K562 (cell line): ENCODE data around the gene EIF3J. TPM values are rescaled to one million over a fixed set of nuclear protein-coding genes. Genes with fewer than 3 reads are reported as not detected.

Source experiments
- CBFA2T3 ChIP-seq: fragments of 450-650 bp; IDR thresholded peaks from 2 replicates; pipeline ENCODE4 v1.6.1; 2017
- E2F3 ChIP-seq: fragments of 250-450 bp; sonication (Bioruptor Pico); IDR thresholded peaks from 2 replicates; pipeline ENCODE4 v1.4.0; 2020; ENCODE audit warnings: mild to moderate bottlenecking
- HDAC2 ChIP-seq: fragments of 450-650 bp; IDR thresholded peaks from 2 replicates; pipeline ENCODE4 v1.6.1; 2016; ENCODE audit warnings: mild to moderate bottlenecking
- ILF3 ChIP-seq: fragments of 450-650 bp; IDR thresholded peaks from 2 replicates; pipeline ENCODE4 v1.6.1; 2018; ENCODE audit warnings: antibody characterized with exemption, mild to moderate bottlenecking, moderate library complexity, borderline replicate concordance
- IRF9 ChIP-seq: fragments of 450-650 bp; IDR thresholded peaks from 2 replicates; pipeline ENCODE4 v1.6.1; 2016; ENCODE audit warnings: missing biosample characterization, missing genetic modification characterization
- MCM3 ChIP-seq: fragments of 450-650 bp; IDR thresholded peaks from 2 replicates; pipeline ENCODE4 v1.6.1; 2016
- MXD1 ChIP-seq: fragments of 250-450 bp; sonication (Bioruptor Pico); IDR thresholded peaks from 2 replicates; pipeline ENCODE4 v1.8.0; 2021; ENCODE audit warnings: borderline replicate concordance, mild to moderate bottlenecking, moderate library complexity; ENCODE audit not compliant: poor library complexity, severe bottlenecking
- NFXL1 ChIP-seq: fragments of 450-650 bp; formaldehyde crosslinking; IDR thresholded peaks from 2 replicates; pipeline ENCODE4 v1.4.0; 2021; ENCODE audit warnings: mild to moderate bottlenecking
- PML ChIP-seq: IDR thresholded peaks from 2 replicates; pipeline ENCODE4 v1.6.1; 2012; ENCODE audit warnings: low read length, inconsistent platforms
- POLR2A ChIP-seq: fragments of 450-650 bp; conservative IDR thresholded peaks from 2 replicates; pipeline ENCODE4 v1.6.1; 2016
- POLR2AphosphoS2 ChIP-seq: IDR thresholded peaks from 2 replicates; pipeline ENCODE4 v1.6.1; 2012; ENCODE audit warnings: low read length, improper control_type of control experiment
- SAFB2 ChIP-seq: fragments of 200-400 bp; formaldehyde crosslinking; IDR thresholded peaks from 2 replicates; pipeline ENCODE4 v1.6.1; 2018; ENCODE audit warnings: borderline replicate concordance, low read length, low read depth, moderate library complexity; ENCODE audit not compliant: severe bottlenecking
- SOX6 ChIP-seq: fragments of 450-650 bp; IDR thresholded peaks from 2 replicates; pipeline ENCODE4 v1.6.1; 2014; ENCODE audit warnings: mild to moderate bottlenecking
- SREBF1 ChIP-seq: fragments of 150-350 bp; IDR thresholded peaks from 2 replicates; pipeline ENCODE4 v1.6.1; 2014; ENCODE audit warnings: antibody characterized with exemption, low read depth, low read length, borderline replicate concordance
- SUPT5H ChIP-seq: fragments of 450-650 bp; IDR thresholded peaks from 2 replicates; pipeline ENCODE4 v1.6.1; 2016
- TBL1XR1 ChIP-seq, 2 experiments: IDR thresholded peaks; 2 replicates each; pipeline ENCODE4 v1.6.1; 2012; ENCODE audit warnings: improper control_type of control experiment in 2 of 2, low read length in 2 of 2, mild to moderate bottlenecking in 1 of 2
- TRIM25 ChIP-seq: fragments of 450-650 bp; IDR thresholded peaks from 2 replicates; pipeline ENCODE4 v1.7.0; 2016; ENCODE audit warnings: borderline replicate concordance
- TRIM28 ChIP-seq: fragments of 450-650 bp; IDR thresholded peaks from 2 replicates; pipeline ENCODE4 v1.6.1; 2017
- ZFX ChIP-seq: sonication (generic); formaldehyde crosslinking; IDR thresholded peaks from 2 replicates; pipeline ENCODE4 v1.8.0; 2022; ENCODE audit warnings: mild to moderate bottlenecking, missing genetic modification reagents, moderate library complexity
- polyA plus RNA-seq, 8 experiments: library from polyadenylated mRNA; depleted of rRNA in 4 of 8; stranded (reverse) in 5 of 8; unstranded in 3 of 8; fragments of >200 nt; fragmentation: Nextera tagmentation in 2 of 8; fragmentation: Illumina TruSeq in 1 of 8; extraction: Ambion mirVana in 2 of 8; extraction: Trizol in 1 of 8; gene quantifications; 2 replicates each; pipeline versions ENCODE4 v1.2.1 to v1.2.3, GENCODE V29; 2011 to 2014; ENCODE audit warnings: inconsistent platforms in 1 of 8, missing spikeins in 1 of 8
- total RNA-seq, 7 experiments: library from RNA; depleted of rRNA in 6 of 7; stranded (reverse); fragments of >200 nt in 6 of 7; fragmentation: Illumina TruSeq in 2 of 7; extraction: Trizol in 2 of 7; gene quantifications; 2 replicates each; pipeline versions ENCODE4 v1.2.1 to v1.2.3, GENCODE V29; 2011 to 2021; ENCODE audit warnings: low replicate concordance in 1 of 7
- TF ChIP-seq, protein P1 (sequence below): fragments of 450-650 bp; formaldehyde crosslinking; IDR thresholded peaks from 2 replicates; pipeline ENCODE4 v1.4.0; 2020; ENCODE audit warnings: mild to moderate bottlenecking, moderate library complexity
- TF ChIP-seq, protein P2 (sequence below): sonication (generic); formaldehyde crosslinking; IDR thresholded peaks from 2 replicates; pipeline ENCODE4 v1.8.0; 2022; ENCODE audit warnings: missing genetic modification reagents, mild to moderate bottlenecking, borderline replicate concordance
- TF ChIP-seq, protein P3 (sequence below): fragments of 450-650 bp; formaldehyde crosslinking; conservative IDR thresholded peaks from 2 replicates; pipeline ENCODE4 v1.4.0; 2022; ENCODE audit warnings: mild to moderate bottlenecking, missing genetic modification characterization

The EIF3J gene
- total and polyA plus RNA-seq, 9 of the 15 experiments (the other 6 are each of a cell fraction or from before 2014, with no cell fraction given), result 44.2 to 217 (median 151) TPM

DNA sequence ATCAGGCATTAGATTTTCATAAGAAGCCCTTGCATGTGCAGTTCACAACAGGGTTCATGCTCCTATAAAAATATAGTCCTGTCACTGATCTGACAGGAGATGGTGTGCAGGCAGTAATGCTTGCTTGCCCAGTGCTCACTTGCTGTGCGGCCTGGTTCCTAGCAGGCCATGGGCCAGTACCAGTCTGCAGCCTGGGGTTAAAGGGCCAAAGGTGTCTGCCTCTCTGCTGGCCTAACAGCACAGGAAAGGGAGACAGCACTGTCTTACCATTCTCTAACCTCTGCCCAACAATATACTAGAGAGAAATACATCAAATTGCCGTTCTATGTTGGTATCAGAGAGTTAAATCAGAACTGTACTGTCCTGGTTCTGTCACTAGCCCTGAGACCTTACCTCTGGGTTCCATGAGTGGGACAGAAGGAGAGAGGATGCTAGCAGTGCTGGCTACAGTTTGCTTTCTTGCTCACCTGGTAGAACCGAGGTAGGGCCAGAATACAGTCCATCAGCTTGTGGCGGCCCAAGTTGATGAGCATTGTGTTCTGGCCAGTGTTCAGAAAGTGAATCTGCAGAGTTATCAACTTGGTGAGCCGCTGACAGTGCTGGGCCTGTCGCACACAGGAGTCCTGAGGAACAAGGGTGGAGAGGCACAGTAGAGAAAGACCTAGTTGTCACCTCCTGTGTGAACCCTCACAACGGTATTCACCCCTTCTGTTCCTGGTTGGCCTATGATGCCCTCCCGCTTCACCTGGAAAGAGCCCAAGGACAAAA, 28.6 kb downstream of the EIF3J start (continued):
- TF ChIP-seq TRIM25 (no peak), SOX6 (no peak), ZFX (CRISPR knock-in tag) (no peak), ILF3 (no peak), SREBF1 (no peak), IRF9 (tag) (no peak), SAFB2 (no peak), POLR2AphosphoS2 (peak; percentile 81; the same call in 1 of the 2 replicates), CBFA2T3 (no peak), MCM3 (no peak), MXD1 (CRISPR knock-in tag) (no peak), HDAC2 (no peak), PML (0 out of 2 replicates have a peak, but pooled peaks have one; percentile 28), TBL1XR1 (IDR thresholded peaks at IDR 0.05; ENCODE audit: low read length in 2 of 2) (no peak), NFXL1 (CRISPR knock-in tag) (no peak), POLR2A (peak; percentile 61), SUPT5H (peak; percentile 44; the same call in 1 of the 2 replicates), TRIM28 (no peak), E2F3 (CRISPR knock-in tag) (no peak)
- TF ChIP-seq, protein P1, sequence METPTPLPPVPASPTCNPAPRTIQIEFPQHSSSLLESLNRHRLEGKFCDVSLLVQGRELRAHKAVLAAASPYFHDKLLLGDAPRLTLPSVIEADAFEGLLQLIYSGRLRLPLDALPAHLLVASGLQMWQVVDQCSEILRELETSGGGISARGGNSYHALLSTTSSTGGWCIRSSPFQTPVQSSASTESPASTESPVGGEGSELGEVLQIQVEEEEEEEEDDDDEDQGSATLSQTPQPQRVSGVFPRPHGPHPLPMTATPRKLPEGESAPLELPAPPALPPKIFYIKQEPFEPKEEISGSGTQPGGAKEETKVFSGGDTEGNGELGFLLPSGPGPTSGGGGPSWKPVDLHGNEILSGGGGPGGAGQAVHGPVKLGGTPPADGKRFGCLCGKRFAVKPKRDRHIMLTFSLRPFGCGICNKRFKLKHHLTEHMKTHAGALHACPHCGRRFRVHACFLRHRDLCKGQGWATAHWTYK, result no peak
- TF ChIP-seq, protein P2, sequence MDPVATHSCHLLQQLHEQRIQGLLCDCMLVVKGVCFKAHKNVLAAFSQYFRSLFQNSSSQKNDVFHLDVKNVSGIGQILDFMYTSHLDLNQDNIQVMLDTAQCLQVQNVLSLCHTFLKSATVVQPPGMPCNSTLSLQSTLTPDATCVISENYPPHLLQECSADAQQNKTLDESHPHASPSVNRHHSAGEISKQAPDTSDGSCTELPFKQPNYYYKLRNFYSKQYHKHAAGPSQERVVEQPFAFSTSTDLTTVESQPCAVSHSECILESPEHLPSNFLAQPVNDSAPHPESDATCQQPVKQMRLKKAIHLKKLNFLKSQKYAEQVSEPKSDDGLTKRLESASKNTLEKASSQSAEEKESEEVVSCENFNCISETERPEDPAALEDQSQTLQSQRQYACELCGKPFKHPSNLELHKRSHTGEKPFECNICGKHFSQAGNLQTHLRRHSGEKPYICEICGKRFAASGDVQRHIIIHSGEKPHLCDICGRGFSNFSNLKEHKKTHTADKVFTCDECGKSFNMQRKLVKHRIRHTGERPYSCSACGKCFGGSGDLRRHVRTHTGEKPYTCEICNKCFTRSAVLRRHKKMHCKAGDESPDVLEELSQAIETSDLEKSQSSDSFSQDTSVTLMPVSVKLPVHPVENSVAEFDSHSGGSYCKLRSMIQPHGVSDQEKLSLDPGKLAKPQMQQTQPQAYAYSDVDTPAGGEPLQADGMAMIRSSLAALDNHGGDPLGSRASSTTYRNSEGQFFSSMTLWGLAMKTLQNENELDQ, result no peak
- TF ChIP-seq, protein P3, sequence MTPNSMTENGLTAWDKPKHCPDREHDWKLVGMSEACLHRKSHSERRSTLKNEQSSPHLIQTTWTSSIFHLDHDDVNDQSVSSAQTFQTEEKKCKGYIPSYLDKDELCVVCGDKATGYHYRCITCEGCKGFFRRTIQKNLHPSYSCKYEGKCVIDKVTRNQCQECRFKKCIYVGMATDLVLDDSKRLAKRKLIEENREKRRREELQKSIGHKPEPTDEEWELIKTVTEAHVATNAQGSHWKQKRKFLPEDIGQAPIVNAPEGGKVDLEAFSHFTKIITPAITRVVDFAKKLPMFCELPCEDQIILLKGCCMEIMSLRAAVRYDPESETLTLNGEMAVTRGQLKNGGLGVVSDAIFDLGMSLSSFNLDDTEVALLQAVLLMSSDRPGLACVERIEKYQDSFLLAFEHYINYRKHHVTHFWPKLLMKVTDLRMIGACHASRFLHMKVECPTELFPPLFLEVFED (CRISPR knock-in tag), result no peak
